ENCODE results near the gene KCNQ1OT1. TPM values are rescaled to one million over a fixed set of nuclear protein-coding genes. Genes with fewer than 3 reads are reported as not detected.

KCNQ1OT1 gene
- total RNA-seq, 1 donor from 2014 or later: 3.4 TPM

DNA sequence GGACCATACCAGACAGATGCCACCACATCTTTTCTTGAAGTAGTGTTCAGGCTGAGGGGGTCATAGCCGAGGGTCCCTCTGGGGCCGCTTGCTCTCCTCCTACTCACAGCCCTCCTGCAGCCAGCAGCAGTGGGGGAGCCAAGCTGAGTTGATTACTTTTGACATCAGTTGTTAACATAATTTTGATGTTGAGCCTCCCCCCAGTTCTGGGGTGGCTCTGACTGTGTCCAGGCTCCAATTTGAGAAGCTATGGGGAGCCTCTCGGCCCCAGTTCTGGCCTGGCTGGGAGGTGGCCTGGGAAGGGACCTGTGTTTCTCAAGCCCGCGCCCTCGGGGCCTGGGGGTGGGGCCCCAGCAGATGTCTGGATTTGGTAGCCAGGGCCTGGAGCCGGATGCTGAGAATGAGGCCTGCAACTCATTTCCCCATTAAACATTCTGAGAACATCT lies 47.9 kb downstream of the KCNQ1OT1 start:
- Histone ChIP-seq H3K27me3 (no peaks in the 10 kb centered on the region), H3K36me3 (no peaks in the 10 kb centered on the region), H3K9me3 (peaks cover 22% of the 10 kb centered on the region), H3K4me1 (no peaks in the 10 kb centered on the region), H3K27ac (no peak overlapping the region), H3K4me3 (no peak overlapping the region)
- TF ChIP-seq POLR2A (IDR thresholded peaks at IDR 0.05) (no peak), POLR2AphosphoS5 (IDR thresholded peaks at IDR 0.05; ENCODE audit: insufficient read depth in 1 of 2, low read depth in 1 of 2) (no peak)
- TF ChIP-seq, protein P1, sequence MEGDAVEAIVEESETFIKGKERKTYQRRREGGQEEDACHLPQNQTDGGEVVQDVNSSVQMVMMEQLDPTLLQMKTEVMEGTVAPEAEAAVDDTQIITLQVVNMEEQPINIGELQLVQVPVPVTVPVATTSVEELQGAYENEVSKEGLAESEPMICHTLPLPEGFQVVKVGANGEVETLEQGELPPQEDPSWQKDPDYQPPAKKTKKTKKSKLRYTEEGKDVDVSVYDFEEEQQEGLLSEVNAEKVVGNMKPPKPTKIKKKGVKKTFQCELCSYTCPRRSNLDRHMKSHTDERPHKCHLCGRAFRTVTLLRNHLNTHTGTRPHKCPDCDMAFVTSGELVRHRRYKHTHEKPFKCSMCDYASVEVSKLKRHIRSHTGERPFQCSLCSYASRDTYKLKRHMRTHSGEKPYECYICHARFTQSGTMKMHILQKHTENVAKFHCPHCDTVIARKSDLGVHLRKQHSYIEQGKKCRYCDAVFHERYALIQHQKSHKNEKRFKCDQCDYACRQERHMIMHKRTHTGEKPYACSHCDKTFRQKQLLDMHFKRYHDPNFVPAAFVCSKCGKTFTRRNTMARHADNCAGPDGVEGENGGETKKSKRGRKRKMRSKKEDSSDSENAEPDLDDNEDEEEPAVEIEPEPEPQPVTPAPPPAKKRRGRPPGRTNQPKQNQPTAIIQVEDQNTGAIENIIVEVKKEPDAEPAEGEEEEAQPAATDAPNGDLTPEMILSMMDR (IDR thresholded peaks at IDR 0.05): no peak
- peak in 1 of 2 donors; percentile 55 for DNase-seq (ENCODE audit: extremely low spot score in 2 of 2)
- intact Hi-C loops (cut with DNase I): no loop called here

DNA sequence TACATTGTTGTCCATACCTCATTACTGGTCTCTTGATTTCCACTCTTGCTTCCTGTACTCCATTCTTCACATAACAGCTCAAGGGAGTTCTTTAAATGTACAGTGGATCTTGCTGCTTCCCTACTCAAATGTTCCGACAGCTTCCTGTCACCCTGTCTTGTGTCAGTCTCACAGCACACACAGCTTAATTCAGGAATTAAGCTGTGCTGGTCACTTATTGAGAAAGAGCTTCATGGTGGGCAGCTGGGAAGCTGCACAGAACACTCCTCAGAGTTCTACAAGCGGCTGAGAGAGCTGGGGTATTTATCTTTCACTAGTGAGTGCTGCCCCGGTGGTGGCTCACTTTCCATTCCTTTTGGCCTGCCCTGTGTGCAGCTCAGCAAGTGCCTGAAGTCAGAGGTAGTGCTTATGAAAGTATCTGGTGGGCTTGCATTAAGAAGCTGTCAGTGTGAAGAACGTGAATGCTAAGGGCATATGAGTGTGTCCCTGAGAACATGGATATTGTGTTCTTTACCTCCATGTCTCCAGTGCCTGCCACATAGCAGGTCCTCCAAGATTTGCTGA lies 48.7 kb downstream of the KCNQ1OT1 start:
- H3K27me3 ChIP-seq: no peaks in the 10 kb centered on the region
- no peaks in the 10 kb centered on the region for H3K36me3 ChIP-seq
- H3K4me3 ChIP-seq: no peak overlapping the region
- TF ChIP-seq POLR2A (IDR thresholded peaks at IDR 0.05) (no peak), POLR2AphosphoS5 (IDR thresholded peaks at IDR 0.05; ENCODE audit: insufficient read depth in 1 of 2, low read depth in 1 of 2) (no peak)
- TF ChIP-seq, protein P1 (IDR thresholded peaks at IDR 0.05): no peak
- H3K9me3 ChIP-seq: peaks cover 22% of the 10 kb centered on the region
- intact Hi-C loops (cut with DNase I): no loop called here
- no peak for DNase-seq (ENCODE audit: extremely low spot score in 2 of 2)
- H3K4me1 ChIP-seq: no peaks in the 10 kb centered on the region
- no peak overlapping the region for H3K27ac ChIP-seq

DNA sequence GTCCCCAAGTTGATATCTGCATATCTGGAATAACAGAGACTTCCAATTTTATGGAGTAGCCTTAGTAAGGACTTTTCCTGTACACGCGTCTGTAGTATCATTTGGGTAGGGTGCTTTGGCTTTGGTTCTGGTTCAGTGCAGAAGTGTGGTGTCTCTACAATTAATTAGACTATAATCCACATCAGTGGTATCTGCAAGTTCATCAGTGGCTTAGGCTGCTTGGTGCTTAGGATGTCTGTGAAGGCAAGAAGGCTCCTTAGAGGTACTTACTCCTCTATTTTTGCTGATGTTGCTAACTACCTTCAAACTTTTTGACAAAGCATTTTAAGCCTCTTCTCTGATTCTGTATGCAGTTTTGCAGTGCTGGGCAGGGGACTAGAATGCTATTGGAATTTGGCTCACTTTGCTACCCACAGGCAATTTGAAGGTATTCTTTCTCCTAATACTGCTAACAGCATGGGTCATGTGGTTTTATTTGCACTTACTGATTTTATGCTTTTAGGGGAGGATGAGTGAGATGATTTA lies 49.4 kb downstream of the KCNQ1OT1 start:
- intact Hi-C loops (cut with DNase I): no loop called here
- Histone ChIP-seq H3K4me3 (no peak overlapping the region), H3K27me3 (no peaks in the 10 kb centered on the region), H3K36me3 (no peaks in the 10 kb centered on the region), H3K27ac (no peak overlapping the region), H3K9me3 (peaks cover 24% of the 10 kb centered on the region), H3K4me1 (no peaks in the 10 kb centered on the region)
- TF ChIP-seq, protein P1 (IDR thresholded peaks at IDR 0.05): no peak
- no peak for TF ChIP-seq POLR2A (IDR thresholded peaks at IDR 0.05)
- TF ChIP-seq POLR2AphosphoS5 (IDR thresholded peaks at IDR 0.05; ENCODE audit: insufficient read depth in 1 of 2, low read depth in 1 of 2): no peak
- no peak for DNase-seq (ENCODE audit: extremely low spot score in 2 of 2)

DNA sequence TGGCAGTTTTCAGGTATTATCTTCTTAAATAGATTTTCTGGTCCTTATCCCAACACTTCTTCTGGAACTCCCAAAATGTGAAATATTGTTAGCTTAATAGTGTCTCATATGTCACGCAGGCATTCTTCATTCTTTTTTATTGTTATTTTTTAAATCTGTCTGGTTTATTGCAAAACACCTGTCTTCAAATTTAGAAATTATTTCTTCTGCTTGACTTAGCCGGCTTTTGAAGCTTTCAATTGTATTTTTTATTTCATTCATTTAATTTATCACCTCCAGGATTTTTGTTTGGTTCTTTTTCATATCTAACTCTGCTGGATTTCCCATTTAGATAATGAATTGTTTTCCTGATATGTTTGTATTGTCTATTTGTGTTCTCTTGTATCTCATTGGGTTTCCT lies 49.9 kb downstream of the KCNQ1OT1 start:
- Histone ChIP-seq H3K4me1 (no peaks in the 10 kb centered on the region), H3K36me3 (no peaks in the 10 kb centered on the region), H3K9me3 (peaks cover 30% of the 10 kb centered on the region), H3K27me3 (no peaks in the 10 kb centered on the region), H3K4me3 (no peak overlapping the region), H3K27ac (no peak overlapping the region)
- no peak for DNase-seq (ENCODE audit: extremely low spot score in 2 of 2)
- intact Hi-C loops (cut with DNase I): no loop called here
- TF ChIP-seq POLR2A (IDR thresholded peaks at IDR 0.05): no peak
- TF ChIP-seq POLR2AphosphoS5 (IDR thresholded peaks at IDR 0.05; ENCODE audit: insufficient read depth in 1 of 2, low read depth in 1 of 2): no peak
- TF ChIP-seq, protein P1 (IDR thresholded peaks at IDR 0.05): no peak

DNA sequence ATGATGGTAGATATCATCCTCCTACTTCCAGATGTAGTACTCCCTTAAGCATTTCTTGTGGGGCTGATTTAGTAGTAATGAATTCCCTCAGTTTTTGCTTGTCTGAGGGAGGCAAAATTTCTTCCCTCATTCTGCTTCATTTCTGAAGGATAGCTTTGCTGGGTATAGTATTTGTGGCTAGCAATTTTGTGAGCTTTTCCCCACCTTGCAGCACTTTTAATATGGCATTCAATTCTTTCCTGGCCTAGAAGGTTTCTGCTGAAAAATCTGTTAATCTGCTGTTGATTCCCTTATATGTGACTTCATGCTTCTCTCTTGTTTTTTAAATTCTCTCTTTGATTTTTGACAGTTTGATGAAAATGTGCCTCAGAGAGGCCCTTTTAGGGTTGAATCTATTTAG lies 50.4 kb downstream of the KCNQ1OT1 start:
- no peaks in the 10 kb centered on the region for H3K36me3 ChIP-seq
- H3K4me1 ChIP-seq: no peaks in the 10 kb centered on the region
- no peak overlapping the region for H3K4me3 ChIP-seq
- TF ChIP-seq, protein P1 (IDR thresholded peaks at IDR 0.05): no peak
- TF ChIP-seq POLR2AphosphoS5 (IDR thresholded peaks at IDR 0.05; ENCODE audit: insufficient read depth in 1 of 2, low read depth in 1 of 2): no peak
- TF ChIP-seq POLR2A (IDR thresholded peaks at IDR 0.05): no peak
- intact Hi-C loops (cut with DNase I): no loop called here
- H3K27ac ChIP-seq: no peak overlapping the region
- DNase-seq (ENCODE audit: extremely low spot score in 2 of 2): no peak
- peaks cover 34% of the 10 kb centered on the region for H3K9me3 ChIP-seq
- no peaks in the 10 kb centered on the region for H3K27me3 ChIP-seq
